Nephron (organoid): ENCODE measurements around the gene OR1E1.
"Not testable (repeated sequence)": the region's sequence is repeated elsewhere in the genome, so short reads cannot be mapped to it uniquely, and the experiment has no call there.

Experiments
- H3K27ac Mint-ChIP-seq, 3 experiments: 2 replicates each; pipeline ENCODE4 v1.8.0; 2020; ENCODE audit warnings: mixed read lengths in 3 of 3, mild to moderate bottlenecking in 2 of 3, moderate library complexity in 1 of 3
- H3K27me3 Mint-ChIP-seq: 2 replicates; pipeline ENCODE4 v1.8.0; 2021; ENCODE audit warnings: low read depth, mild to moderate bottlenecking, moderate library complexity, mixed read lengths
- H3K36me3 Mint-ChIP-seq: 2 replicates; pipeline ENCODE4 v1.8.0; 2020; ENCODE audit warnings: low read depth, mixed read lengths
- H3K4me1 Mint-ChIP-seq: 2 replicates; pipeline ENCODE4 v1.8.0; 2020; ENCODE audit warnings: mixed read lengths
- H3K4me3 Mint-ChIP-seq, 3 experiments: 2 replicates each; pipeline ENCODE4 v1.8.0; 2020; ENCODE audit warnings: mild to moderate bottlenecking in 3 of 3, mixed read lengths in 3 of 3, moderate library complexity in 2 of 3
- H3K9me3 Mint-ChIP-seq: 2 replicates; pipeline ENCODE4 v1.8.0; 2020; ENCODE audit warnings: mixed read lengths
- CTCF ChIP-seq, 3 experiments: fragments of 200-600 bp; sonication (generic); IDR thresholded peaks; one replicate each; pipeline ENCODE4 v1.5.0; 2021; ENCODE audit warnings: antibody characterized with exemption in 3 of 3; ENCODE audit not compliant: unreplicated experiment in 3 of 3

The OR1E1 gene, protein sequence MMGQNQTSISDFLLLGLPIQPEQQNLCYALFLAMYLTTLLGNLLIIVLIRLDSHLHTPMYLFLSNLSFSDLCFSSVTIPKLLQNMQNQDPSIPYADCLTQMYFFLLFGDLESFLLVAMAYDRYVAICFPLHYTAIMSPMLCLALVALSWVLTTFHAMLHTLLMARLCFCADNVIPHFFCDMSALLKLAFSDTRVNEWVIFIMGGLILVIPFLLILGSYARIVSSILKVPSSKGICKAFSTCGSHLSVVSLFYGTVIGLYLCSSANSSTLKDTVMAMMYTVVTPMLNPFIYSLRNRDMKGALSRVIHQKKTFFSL

DNA sequence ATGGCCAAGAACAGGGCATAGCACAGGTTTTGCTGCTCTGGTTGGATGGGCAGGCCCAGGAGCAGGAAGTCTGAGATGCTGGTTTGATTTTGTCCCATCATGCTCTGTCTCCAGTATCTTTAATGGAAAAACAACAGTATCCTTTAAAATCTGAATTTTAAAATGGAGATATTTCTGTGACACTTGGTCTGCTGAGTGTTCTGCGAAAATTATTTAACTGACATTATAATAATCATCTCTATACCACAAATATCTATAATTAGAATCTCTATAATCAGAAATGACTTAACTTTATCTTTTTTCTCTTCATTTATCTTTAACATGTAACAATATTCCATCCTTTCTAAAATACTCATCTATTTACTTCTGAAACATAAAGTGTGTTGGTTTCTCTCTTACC lies at the start of gene OR1E1:
OR1E1 (minus strand) TSS at position 101 of the 400 bp plus-strand sequence; CDS start at position 101, 0 bp downstream.
- no peak within 1 kb of the TSS for H3K4me3 Mint-ChIP-seq
- no peak within 1 kb of the TSS for H3K27ac Mint-ChIP-seq
- no peak for TF ChIP-seq CTCF (IDR thresholded peaks at IDR 0.05; ENCODE audit: unreplicated experiment in 3 of 3)
- H3K36me3 Mint-ChIP-seq = no peaks in the 10 kb centered on the region
- no peaks in the 10 kb centered on the region for H3K4me1 Mint-ChIP-seq
- H3K27me3 Mint-ChIP-seq = peaks cover 11% of the 10 kb centered on the region
- H3K9me3 Mint-ChIP-seq = peaks cover 15% of the 10 kb centered on the region

DNA sequence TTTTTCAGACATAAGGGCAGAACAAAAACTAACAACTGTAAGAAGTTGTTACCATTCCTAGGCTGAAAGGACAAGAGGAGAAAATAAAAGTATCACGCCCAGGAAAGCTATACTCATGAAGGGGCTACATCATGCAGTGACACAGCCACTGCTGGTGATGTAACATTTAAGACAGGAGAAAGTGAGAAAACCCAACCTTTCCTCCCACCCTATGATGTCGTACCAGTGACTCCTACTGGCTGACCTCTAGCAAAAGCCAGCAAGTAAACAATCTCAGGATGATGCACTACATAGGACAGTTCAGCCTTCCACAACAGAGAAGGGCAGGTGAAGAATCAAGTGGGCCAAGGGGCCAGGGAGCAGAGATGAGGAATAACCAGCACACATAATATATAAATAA lies 49.4 kb upstream of the OR1E1 start:
- H3K4me1 Mint-ChIP-seq = no peaks in the 10 kb centered on the region
- H3K27me3 Mint-ChIP-seq = peaks cover 13% of the 10 kb centered on the region
- H3K27ac Mint-ChIP-seq = no peak overlapping the region
- H3K4me3 Mint-ChIP-seq = no peak overlapping the region
- no peak for TF ChIP-seq CTCF (IDR thresholded peaks at IDR 0.05; ENCODE audit: unreplicated experiment in 3 of 3)
- H3K36me3 Mint-ChIP-seq = no peaks in the 10 kb centered on the region
- H3K9me3 Mint-ChIP-seq = no peaks in the 10 kb centered on the region

- no peak overlapping the region for H3K27ac Mint-ChIP-seq
These were observed 42.2 kb upstream of the OR1E1 start for GRCh38 chr17:3440451-3440850.

DNA sequence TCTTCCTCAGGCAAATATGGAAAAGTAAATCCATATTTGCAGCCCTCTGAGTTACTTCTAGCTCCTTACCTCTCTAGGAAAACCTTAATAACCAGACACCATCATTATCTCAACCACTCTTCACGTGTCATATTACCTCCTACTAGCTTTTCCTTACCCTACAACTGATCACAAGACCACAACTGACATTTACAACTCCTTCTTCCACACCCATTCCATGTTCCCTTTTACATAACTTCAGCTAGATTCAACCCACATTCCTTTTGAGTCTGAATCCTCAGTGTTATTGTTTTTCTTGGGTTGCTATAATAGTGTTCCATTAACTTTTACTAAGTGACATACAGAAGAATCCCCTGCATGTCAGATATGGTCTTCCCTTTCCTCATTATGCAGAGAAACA lies 40.2 kb upstream of the OR1E1 start:
- peaks cover 2% of the 10 kb centered on the region for H3K9me3 Mint-ChIP-seq
- H3K36me3 Mint-ChIP-seq = no peaks in the 10 kb centered on the region
- H3K27ac Mint-ChIP-seq = no peak overlapping the region
- H3K4me1 Mint-ChIP-seq = no peaks in the 10 kb centered on the region
- no peak overlapping the region for H3K4me3 Mint-ChIP-seq
- no peak for TF ChIP-seq CTCF (IDR thresholded peaks at IDR 0.05; ENCODE audit: unreplicated experiment in 3 of 3)
- peaks cover 13% of the 10 kb centered on the region for H3K27me3 Mint-ChIP-seq

More at GRCh38 chr17:3440451-3440850, 42.2 kb upstream of the OR1E1 start:
- no peaks in the 10 kb centered on the region for H3K9me3 Mint-ChIP-seq
- no peaks in the 10 kb centered on the region for H3K4me1 Mint-ChIP-seq
- TF ChIP-seq CTCF (IDR thresholded peaks at IDR 0.05; ENCODE audit: unreplicated experiment in 3 of 3) = no peak
- H3K4me3 Mint-ChIP-seq = no peak overlapping the region
- H3K36me3 Mint-ChIP-seq = no peaks in the 10 kb centered on the region
- peaks cover 20% of the 10 kb centered on the region for H3K27me3 Mint-ChIP-seq

DNA sequence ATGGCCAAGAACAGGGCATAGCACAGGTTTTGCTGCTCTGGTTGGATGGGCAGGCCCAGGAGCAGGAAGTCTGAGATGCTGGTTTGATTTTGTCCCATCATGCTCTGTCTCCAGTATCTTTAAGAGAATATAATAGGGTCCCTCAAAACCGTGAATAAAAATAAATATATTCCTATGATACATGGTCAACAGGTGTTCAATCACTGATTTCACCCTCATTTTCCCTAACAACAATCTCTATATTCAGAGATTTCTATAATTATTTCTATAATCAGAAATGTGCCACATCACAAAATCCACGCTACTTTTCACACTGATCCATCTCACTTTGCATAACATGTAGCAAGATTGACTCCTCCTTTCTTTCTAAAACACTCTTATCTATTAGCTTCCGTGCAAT lies 35.5 kb upstream of the OR1E1 start, which contains the start of gene OR1E2:
OR1E2 (minus strand) TSS at position 101 of the 400 bp plus-strand sequence; CDS start at position 101, 0 bp downstream.
- TF ChIP-seq CTCF (IDR thresholded peaks at IDR 0.05; ENCODE audit: unreplicated experiment in 3 of 3) = no peak
- H3K36me3 Mint-ChIP-seq = no peaks in the 10 kb centered on the region
- no peaks in the 10 kb centered on the region for H3K4me1 Mint-ChIP-seq
- H3K27me3 Mint-ChIP-seq = peaks cover 4% of the 10 kb centered on the region
- H3K9me3 Mint-ChIP-seq = peaks cover 24% of the 10 kb centered on the region
- no peak within 1 kb of the TSS for H3K4me3 Mint-ChIP-seq
- H3K27ac Mint-ChIP-seq = no peak within 1 kb of the TSS

GRCh38 chr17:3433215-3433614 lies 35.0 kb upstream of the OR1E1 start:
- not testable (repeated sequence) for H3K27me3 Mint-ChIP-seq, H3K4me3 Mint-ChIP-seq, H3K36me3 Mint-ChIP-seq, H3K27ac Mint-ChIP-seq, H3K4me1 Mint-ChIP-seq
- H3K9me3 Mint-ChIP-seq = peaks cover 29% of the 10 kb centered on the region
